ENCODE results near the gene PARG.
"Not testable (repeated sequence)": the region's sequence is repeated elsewhere in the genome, so short reads cannot be mapped to it uniquely, and the experiment has no call there.

PARG gene

DNA sequence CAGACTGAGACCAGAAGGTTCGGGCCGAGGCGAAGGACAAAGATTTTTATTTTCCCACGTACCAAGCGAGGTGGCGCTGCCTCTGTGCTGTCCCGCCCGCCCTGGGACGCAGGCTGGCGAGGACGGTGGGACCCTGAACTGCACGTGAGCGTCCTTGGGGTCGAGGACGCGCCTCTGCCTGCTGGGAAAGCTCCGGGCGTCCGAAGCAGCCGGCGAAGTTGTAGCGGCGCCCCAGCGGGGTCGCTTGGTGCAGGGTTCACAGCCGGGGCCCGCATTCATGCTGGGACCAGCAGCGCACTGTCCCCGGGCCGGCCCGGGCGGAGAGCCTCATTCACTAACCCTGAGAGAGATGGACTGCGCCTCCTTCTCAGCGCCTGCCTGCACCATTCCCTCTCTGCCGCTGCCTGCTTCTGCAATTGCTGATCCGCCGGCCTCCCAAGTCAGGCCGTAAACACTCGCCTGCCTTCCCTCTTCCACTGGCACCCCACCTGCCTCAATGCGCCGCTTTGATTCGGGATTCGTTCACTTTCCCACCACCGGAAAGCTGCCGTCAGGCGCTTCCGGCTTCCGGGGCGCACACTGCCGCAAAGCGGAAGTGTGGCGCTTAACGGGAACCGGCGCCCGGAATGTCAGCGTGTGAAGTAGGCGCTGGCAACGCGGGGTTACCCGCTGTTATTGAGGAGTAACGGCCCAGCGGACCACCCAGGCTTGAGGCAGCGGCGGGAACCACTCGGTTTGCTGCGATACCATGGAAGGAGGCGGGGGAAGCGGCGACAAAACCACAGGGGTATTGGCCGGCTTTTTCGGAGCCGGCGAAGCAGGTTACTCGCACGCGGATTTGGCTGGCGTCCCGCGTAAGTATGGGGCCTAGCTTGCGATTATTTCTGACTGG lies at the start of gene PARG, which contains the start of gene TIMM23B:
PARG (minus strand) TSS at position 581 of the 892 bp plus-strand sequence; CDS start at position 279, 302 bp downstream.
TIMM23B (plus strand) TSS at position 607 of the 892 bp plus-strand sequence; CDS start at position 749, 142 bp downstream.
- DNase-seq (ENCODE audit: low read depth): peak; percentile 76

DNA sequence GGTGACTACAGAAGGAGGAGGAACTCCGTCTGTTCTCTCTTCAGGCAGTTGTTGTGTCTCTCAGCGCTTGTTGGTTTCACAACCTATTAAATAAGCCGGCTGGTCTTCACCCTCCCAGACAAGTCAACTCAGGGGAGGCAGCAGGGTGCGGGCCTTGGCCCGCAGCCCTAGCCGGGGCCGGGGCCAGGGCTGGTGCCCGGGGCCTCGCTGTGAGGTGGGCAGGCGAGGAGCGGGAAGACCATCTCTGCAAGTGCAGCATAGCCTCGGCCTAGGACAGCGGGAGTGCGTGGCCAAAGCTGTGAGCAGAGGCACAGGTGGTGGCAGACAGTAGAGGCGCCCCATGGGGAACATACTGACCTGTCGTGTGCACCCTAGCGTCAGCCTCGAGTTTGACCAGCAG lies 46.5 kb upstream of the PARG start, which contains the start of gene AGAP6:
AGAP6 (plus strand) TSS at position 31 of the 400 bp plus-strand sequence; CDS start at position 341, 310 bp downstream.
- DNase-seq (ENCODE audit: low read depth): not testable (repeated sequence)

DNA sequence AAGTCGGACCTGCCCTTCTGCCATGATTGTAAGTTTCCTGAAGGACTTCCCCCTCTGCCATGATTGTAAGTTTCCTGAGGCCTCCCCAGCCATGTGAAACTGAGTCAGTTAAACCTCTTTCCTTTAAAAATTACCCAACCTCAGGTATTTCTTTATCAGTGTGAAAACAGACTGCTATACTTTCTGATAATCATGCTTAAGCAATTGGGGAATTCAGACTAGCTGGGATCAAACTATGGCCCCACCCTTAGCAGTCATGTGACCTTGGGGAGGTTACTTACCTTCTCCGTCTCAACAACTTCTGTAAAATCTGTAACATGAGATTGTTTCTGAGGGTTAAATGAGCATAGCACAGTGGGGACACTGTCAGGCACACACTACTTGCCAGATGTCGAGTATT lies 45.4 kb upstream of the PARG start:
- DNase-seq (ENCODE audit: low read depth): not testable (repeated sequence)

DNA sequence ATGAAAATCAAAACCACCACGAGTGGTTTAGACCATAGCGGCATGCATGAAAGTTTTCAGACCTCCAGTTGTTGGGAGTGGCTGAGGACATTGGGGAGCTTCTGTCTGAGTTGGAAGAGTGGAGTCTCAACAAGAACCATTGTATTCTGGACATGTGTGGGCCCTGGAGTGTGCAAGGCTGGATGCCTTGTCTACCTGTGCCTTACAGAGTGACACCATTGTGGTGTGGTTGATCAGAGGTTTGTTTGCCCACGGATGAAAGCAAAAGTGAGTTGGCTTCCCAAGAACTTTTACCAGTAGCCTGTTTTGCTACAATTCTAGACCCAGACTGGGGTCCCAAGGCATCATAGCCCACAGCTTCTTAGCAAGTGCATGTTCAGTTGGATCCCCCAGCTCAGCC lies 35.9 kb upstream of the PARG start:
- DNase-seq (ENCODE audit: low read depth): not testable (repeated sequence)

DNA sequence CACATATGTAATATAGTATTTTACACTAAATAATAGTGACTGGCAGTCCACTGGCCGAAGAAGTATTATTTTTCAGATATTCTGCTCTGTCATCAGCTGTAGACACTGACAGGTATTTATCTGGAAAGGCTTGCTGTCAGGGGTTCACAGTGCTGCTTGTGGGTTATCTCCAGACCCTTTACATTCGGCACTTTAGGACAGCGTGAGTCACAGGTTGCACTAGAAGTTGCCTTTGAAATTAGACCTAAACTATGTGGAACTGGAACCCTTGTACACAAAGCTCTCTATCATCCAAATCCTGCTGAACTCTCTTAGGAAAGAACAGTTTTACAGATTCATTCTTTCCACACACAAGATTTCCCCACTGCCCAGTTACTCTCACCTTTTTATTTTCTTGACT lies 30.3 kb upstream of the PARG start:
- not testable (repeated sequence) for DNase-seq (ENCODE audit: low read depth)

DNA sequence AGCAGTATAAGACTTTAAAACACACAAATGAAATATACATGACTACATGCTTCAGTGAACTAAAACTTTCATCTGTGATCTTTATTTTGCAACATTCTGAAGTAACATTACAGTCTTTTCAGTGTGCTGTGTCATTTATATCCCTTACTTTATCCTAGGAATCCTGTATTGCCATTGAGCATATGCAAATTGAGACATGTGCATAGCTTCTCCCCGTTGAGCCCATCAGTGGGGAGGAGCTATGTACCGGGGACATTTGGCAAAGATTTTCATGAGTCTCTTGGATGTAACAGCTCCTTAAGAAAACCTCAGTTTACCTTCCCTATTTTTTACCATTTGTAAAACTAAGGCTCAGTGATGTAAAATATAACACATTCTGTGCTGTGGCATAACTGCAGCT lies 29.6 kb upstream of the PARG start:
- not testable (repeated sequence) for DNase-seq (ENCODE audit: low read depth)

DNA sequence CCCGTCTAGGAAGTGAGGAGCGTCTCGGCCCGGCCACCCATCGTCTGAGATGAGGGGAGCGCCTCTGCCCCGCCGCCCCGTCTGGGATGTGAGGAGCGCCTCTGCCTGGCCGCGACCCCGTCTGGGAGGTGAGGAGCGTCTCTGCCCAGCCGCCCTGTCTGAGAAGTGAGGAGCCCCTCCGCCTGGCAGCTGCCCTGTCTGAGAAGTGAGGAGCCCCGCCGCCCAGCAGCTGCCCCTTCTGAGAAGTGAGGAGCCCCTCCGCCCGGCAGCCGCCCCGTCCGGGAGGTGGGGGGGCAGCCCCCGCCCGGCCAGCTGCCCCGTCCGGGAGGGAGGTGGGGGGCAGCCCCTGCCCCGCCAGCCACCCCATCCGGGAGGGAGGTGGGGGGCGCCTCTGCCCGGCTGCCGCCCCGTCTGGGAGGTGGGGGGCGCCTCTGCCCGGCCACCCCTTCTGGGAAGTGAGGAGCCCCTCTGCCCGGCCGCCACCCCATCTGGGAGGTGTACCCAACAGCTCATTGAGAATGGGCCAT lies 28.6 kb upstream of the PARG start:
- not testable (repeated sequence) for DNase-seq (ENCODE audit: low read depth)

DNA sequence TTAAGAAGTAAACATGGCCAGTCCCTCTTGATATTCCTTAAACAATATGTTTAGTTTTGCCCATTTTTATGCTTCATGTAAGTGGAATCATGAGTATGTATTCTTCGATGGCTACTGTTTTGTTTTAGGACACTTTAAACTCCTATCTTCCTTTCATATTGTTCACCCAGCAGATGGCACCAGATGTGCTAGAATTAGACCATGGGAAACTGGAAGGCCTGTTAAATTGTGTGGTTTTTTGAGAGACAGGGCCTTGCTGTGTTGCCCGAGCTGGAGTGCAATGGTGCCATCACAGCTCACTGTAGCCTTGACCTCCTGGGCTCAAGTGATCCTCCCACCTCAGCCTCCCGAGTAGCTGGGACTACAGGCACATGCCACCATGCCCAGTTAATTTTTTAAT lies 11.3 kb upstream of the PARG start:
- peak; percentile 47 for DNase-seq (ENCODE audit: low read depth)

DNA sequence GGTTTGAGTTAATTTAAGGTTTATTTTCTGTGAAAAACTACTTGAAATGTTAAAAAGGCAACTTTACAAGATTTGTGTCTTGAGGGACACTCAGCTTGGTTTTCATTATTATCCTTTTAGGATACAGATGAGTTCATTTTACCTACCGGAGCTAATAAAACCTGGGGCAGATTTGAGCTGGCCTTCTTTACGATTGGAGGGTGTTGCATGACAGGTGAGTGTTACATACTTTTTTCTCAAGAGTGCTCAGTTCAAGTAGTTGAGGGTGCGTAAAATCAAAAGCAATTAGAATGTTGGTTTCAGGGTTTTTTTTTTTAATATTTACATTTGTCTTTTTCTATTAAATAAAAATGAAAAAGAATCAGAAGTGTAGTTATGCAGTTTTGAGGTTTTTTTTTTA lies 10.2 kb upstream of the PARG start:
- DNase-seq (ENCODE audit: low read depth): not testable (repeated sequence)

DNA sequence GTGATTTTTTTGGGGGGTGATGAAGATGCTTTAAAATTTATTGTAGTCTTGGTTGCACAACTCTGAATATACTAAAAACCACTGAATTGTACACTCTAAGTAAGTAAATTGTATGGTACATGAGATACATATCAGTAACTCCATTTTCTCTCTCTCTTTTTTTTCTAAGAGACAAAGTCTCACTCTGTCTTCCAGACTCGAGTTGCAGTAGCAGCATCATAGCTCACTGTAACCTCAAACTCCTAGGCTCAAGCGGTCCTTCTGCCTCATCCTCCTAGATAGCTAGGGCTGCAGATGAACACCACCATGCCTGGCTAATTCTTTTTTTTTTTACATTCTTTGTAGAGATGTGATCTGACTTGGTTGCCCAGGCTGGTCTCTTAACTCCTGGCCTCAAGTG lies 6.9 kb upstream of the PARG start:
- not testable (repeated sequence) for DNase-seq (ENCODE audit: low read depth)

DNA sequence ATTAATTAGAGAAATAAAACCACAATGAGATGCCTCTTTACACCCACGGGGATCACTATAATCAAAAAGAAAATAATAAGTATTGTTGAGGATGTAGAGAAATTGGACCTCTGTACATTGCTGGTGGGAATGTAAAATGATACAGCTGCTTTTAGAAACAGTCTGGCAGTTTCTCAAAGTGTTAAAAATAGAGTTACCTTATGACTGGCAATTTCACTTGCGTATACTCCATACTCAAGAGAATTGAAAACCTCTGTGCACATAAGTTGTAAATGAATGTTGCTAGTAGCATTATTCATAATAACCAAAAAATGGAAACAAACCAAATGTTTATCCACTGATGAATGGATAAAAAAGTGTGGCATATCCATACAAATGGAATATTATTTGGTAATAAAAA lies 6.3 kb upstream of the PARG start:
- DNase-seq (ENCODE audit: low read depth): not testable (repeated sequence)

DNA sequence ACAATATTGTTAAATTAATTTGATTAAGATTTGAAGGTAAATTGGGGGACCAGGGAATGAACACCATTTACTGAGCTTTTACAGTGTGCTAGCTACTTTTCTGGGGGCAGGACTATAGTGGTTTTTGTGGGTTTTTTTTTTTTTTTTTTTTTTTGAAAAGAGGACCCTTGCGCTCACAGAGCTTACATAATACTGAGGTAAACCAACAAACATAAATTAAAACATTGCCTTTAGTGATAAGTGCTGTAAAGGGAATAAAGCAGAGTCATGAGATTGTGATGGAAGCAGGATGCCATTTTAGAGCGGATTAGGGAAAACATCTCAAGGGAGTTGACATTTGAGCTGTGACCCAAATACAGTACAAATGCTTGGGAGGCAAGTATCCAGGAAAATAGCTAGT lies 1.8 kb upstream of the PARG start:
- DNase-seq (ENCODE audit: low read depth): not testable (repeated sequence)

DNA sequence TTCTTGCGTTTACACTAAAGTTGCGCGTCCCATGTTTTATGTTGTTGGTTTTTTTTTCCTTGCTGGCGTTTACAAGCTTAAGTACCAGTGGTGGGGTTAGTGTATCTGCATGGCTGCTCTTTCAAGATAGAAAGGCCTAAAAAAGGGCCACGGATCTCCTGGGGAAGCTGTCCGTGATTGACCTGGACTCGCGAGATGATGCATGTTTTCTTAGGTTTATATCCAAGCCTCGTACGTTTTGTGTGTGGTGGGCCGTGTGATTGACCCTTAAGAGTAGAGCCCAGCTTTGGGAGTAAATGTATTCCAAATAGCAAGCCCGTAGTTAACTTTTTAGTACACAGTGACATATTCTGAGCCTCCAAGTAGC lies 495 bp upstream of the PARG start:
- not testable (repeated sequence) for DNase-seq (ENCODE audit: low read depth)

DNA sequence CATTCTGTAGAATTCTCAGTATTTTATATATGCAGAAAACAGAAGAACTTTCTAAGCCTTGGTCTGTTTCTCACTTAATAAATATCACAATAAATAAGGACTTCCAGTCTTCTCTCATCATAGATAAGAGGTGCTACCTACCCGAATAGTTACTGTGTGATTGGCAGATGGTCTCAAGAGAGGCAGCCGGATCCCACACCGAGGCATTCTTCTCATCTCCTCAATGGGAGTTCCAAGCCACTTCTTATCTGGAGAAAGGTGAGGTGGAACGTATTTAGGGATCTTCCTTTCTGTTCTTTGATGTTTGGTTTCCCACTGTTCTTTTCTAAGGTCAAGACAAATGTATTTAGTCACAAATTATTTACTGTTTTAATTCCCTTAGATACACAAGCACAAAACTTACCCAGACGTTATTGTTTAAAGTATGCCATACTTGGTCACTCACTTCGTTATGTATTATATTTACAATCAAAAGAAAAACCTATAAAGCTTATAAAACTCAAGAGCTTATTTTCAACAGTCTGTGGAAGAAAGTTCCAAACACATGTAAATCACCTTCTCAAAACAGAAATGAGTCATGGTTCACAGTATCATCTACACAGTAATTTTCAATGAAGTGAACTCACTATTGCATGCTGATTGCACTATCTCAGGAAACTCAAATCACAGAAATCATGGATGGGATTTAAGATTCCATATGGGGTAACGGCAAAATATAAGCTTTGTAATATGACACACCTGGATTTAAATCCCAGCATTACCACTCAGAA lies 9.7 kb downstream of the PARG start:
- not testable (repeated sequence) for DNase-seq (ENCODE audit: low read depth)

DNA sequence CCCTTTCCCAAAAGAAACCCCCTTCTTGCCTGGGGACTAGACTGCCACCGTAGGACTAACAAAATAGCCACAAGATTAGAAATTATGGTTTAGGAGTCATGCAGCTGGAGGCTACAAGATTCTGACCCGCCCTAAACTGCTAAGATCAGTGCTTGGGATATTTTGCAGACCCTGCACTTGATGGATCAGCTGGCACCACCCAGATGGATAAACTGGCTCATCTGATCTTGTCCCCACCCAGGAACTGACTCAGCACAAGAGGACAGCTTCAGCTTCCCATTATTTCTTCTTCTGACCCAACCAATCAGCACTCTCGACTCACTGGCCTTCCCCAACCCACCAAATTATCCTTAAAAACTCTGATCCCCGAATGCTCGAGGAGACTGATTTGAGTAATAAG lies 10.6 kb downstream of the PARG start:
- not testable (repeated sequence) for DNase-seq (ENCODE audit: low read depth)

DNA sequence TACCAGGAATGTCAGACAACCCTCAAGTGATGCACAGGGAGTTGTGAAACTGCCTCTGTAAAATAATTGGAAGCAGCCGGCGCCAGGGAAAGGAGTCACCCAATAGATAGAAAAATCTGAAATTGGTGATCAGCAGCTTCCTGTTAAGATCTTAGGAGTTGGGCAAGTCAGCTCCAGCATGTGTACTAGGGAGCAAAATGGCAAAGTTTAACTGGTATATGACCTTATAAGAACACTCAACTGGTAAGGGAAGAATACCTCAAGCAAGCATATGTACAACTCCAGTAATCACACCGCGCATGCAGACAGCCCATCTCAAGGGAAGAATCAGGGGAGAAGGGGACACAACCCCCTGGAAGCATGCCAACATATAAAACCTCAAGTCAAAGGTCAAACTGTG lies 18.3 kb downstream of the PARG start:
- DNase-seq (ENCODE audit: low read depth): not testable (repeated sequence)

DNA sequence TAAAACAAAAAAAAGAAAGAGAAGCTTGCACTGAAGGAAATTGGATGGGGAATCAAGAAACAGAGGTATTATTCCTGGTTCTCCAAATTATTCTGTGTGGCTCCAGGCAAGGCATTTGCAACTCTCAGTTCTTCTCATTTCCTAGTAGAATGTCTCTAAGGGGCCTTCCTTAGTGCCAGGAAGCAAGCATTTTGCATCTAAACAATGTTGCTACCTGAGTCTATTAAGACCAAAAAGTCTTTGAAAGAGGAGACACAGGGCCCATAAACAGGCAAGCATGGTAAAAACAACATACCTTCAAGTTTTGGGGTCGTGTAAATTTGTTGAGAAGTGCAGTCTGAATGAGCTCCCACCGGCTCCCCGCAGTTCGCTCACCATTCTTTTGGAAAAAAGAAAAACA lies 19.8 kb downstream of the PARG start:
- not testable (repeated sequence) for DNase-seq (ENCODE audit: low read depth)

DNA sequence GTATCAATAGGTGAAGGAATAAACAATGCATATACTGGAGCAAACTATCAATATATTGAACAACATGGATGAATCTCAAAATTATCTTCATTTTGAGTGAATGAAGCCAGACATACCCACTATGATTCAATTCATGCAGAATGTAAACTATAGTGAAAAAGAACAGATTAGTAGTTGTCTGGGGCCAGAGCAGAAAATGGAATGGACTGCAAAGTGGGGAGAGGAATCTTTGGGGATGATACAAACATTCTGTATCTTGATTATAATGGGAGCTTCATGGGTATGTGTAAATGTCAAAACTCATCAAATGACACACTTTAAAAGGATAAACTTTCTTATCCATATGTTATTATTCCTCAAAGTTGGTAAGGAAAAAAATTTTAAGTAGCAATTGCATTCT lies 23.9 kb downstream of the PARG start:
- DNase-seq (ENCODE audit: low read depth): not testable (repeated sequence)

DNA sequence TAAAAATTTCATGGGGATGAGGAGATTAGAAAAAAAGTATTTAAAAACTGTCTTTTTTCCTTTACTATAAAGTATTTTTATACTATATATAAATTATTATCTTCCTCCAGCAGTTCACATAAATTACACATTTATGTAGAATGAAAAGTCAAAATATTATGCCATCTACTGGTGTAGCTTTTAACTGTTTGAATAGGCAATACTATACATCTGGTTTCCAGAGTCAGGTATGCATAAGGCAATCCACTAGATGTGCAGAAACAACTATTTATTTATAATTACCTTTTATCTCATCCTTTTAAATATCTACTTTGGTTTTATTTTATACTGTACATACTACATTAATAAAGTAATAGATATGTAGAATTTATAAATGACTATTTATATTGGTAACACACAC lies 25.4 kb downstream of the PARG start:
- DNase-seq (ENCODE audit: low read depth): not testable (repeated sequence)

DNA sequence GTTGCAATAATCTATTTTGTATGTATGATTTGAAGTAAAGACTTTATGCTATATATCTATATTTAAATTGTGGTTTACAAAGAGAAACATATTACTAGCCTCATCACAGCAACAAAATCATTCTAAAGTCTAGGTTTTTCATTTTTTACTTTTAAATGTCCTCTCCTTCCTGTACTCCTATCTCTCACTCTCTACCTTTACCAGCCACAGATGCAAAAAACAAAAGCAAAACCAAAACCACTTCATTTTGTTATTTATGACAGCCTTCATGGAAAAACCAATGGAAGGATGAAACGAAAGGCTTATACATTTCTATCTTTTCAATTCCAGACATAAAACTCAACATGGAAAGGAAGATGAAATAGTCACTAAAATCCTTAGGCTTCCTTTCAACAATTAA lies 31.5 kb downstream of the PARG start:
- DNase-seq (ENCODE audit: low read depth): not testable (repeated sequence)

DNA sequence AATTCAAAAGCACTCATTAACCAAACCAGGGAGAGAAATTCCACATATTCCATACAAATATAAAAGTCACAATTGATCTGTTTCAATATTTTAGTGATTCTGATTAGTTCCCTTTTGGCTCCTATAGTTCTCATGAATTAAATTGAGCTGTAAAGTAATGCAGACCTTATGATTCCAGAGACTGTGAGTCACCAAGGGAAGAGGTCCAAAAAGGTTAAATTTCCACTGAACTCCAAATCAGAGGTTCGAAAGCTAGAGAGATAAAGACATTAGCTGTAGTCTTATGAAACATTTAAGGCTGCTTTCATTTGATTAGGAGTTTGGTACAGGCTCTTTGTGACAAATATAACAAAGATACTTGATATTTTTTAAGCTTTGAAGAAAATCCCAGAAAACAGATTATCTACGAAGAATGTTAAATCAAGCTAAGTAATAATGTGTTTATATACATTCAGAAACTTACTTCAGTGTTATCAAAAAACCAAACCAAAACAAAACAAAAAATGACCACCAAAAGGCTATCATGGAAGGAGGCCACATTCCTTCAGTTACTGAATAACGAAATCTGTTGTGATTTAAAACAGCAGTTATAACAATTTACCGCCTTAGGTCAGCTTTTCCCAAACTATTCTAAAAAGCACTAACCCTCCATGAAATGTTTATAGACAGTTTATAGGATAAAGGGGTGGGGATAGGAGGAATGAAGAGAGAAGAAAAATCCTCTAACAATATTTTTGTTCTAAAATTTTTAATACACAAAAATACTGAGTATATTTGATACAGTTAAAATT lies 33.3 kb downstream of the PARG start:
- not testable (repeated sequence) for DNase-seq (ENCODE audit: low read depth)

DNA sequence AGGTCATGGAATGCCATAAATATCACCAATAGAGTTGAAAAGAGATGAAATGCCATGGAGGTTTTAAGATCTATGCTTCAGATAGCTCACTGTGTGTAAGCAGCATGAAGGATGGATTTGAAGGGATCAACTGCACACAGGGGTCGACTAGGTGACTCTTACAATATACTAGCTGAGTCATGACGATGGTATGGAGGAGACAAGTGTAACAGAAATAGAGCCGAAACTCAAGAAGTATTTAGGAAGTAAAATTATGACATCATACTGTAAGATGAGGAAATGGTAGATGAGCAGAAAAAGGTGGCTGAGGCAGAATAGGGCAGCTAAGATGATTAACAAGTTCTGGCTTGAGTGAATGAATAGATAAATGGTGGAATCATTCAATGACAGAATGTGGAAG lies 38.0 kb downstream of the PARG start:
- DNase-seq (ENCODE audit: low read depth): not testable (repeated sequence)
